H9 (cell line): Measurements from ENCODE around the gene WDR64. TPM values are rescaled to one million over a fixed set of nuclear protein-coding genes. Genes with fewer than 3 reads are reported as not detected.

Experiments used
- DNase-seq: peaks from one replicate; pipeline ENCODE4 v3.0.0-alpha.2; 2017
- H2AFZ ChIP-seq: one replicate; pipeline ENCODE4 v1.6.1; 2013; ENCODE audit warnings: mild to moderate bottlenecking, low read length, control low read depth, moderate library complexity
- H2AK5ac ChIP-seq: 2 replicates; pipeline ENCODE4 v1.6.1; 2013; ENCODE audit warnings: low read length, control low read depth, mixed read lengths; ENCODE audit not compliant: insufficient read length
- H2BK120ac ChIP-seq: one replicate; pipeline ENCODE4 v1.6.1; 2013; ENCODE audit warnings: low read depth, mild to moderate bottlenecking, low read length, control low read depth, inconsistent platforms; ENCODE audit not compliant: poor library complexity, severe bottlenecking
- H2BK12ac ChIP-seq: 2 replicates; pipeline ENCODE4 v1.6.1; 2013; ENCODE audit warnings: low read length, control low read depth, mixed read lengths, low read depth; ENCODE audit not compliant: insufficient read length
- H2BK15ac ChIP-seq: 2 replicates; pipeline ENCODE4 v1.6.1; 2013; ENCODE audit warnings: low read depth, low read length, control low read depth
- H2BK20ac ChIP-seq: one replicate; pipeline ENCODE4 v1.6.1; 2013; ENCODE audit warnings: low read depth, mild to moderate bottlenecking, low read length, control low read depth, inconsistent platforms; ENCODE audit not compliant: poor library complexity, severe bottlenecking
- H2BK5ac ChIP-seq: 2 replicates; pipeline ENCODE4 v1.6.1; 2013; ENCODE audit warnings: low read length, control low read depth, mixed read lengths; ENCODE audit not compliant: insufficient read length
- H3K14ac ChIP-seq: 2 replicates; pipeline ENCODE4 v1.6.1; 2013; ENCODE audit warnings: low read length, control low read depth; ENCODE audit not compliant: insufficient read depth
- H3K18ac ChIP-seq: 2 replicates; pipeline ENCODE4 v1.6.1; 2013; ENCODE audit warnings: low read depth, mild to moderate bottlenecking, mixed read lengths, low read length, control low read depth; ENCODE audit not compliant: insufficient read length
- H3K23ac ChIP-seq: 2 replicates; pipeline ENCODE4 v1.6.1; 2013; ENCODE audit warnings: low read length, control low read depth, mixed read lengths, low read depth; ENCODE audit not compliant: insufficient read length
- H3K23me2 ChIP-seq: 2 replicates; pipeline ENCODE4 v1.6.1; 2013; ENCODE audit warnings: low read depth, mild to moderate bottlenecking, mixed read lengths, low read length, control low read depth; ENCODE audit not compliant: insufficient read length, poor library complexity, severe bottlenecking
- H3K27ac ChIP-seq: 2 replicates; pipeline ENCODE4 v1.5.1; 2013; ENCODE audit warnings: low read length, control low read depth, mixed read lengths, low read depth; ENCODE audit not compliant: insufficient read length
- H3K27me3 ChIP-seq: 2 replicates; pipeline ENCODE4 v1.6.1; 2013; ENCODE audit warnings: low read length, control low read depth, inconsistent platforms; ENCODE audit not compliant: insufficient read depth
- H3K4ac ChIP-seq: 2 replicates; pipeline ENCODE4 v1.6.1; 2013; ENCODE audit warnings: low read depth, mild to moderate bottlenecking, control low read depth, inconsistent platforms, low read length, moderate library complexity
- H3K4me1 ChIP-seq: 2 replicates; pipeline ENCODE4 v1.6.1; 2013; ENCODE audit warnings: low read length, control low read depth, inconsistent platforms; ENCODE audit not compliant: insufficient read depth
- H3K4me2 ChIP-seq: 2 replicates; pipeline ENCODE4 v1.6.1; 2013; ENCODE audit warnings: low read length, control low read depth, mixed read lengths; ENCODE audit not compliant: insufficient read length, insufficient read depth
- H3K56ac ChIP-seq: 2 replicates; pipeline ENCODE4 v1.6.1; 2013; ENCODE audit warnings: low read depth, mild to moderate bottlenecking, mixed read lengths, low read length, control low read depth; ENCODE audit not compliant: insufficient read length
- H3K79me1 ChIP-seq: 2 replicates; pipeline ENCODE4 v1.6.1; 2013; ENCODE audit warnings: low read depth, mild to moderate bottlenecking, moderate library complexity, low read length, control low read depth, inconsistent platforms; ENCODE audit not compliant: insufficient read depth, poor library complexity, severe bottlenecking
- H3K79me2 ChIP-seq: 2 replicates; pipeline ENCODE4 v1.6.1; 2013; ENCODE audit warnings: low read length, control low read depth, inconsistent platforms; ENCODE audit not compliant: insufficient read depth
- H3K9ac ChIP-seq: 2 replicates; pipeline ENCODE4 v1.6.1; 2013; ENCODE audit warnings: low read length, control low read depth, mixed read lengths; ENCODE audit not compliant: insufficient read length; ENCODE audit errors: extremely low read depth
- H3K9me3 ChIP-seq: one replicate; pipeline ENCODE4 v1.6.1; 2013; ENCODE audit warnings: low read depth, low read length, inconsistent platforms; ENCODE audit not compliant: control insufficient read depth
- H3T11ph ChIP-seq: one replicate; pipeline ENCODE4 v1.6.1; 2013; ENCODE audit warnings: mild to moderate bottlenecking, low read length, control low read depth, inconsistent platforms
- H4K20me1 ChIP-seq: one replicate; pipeline ENCODE4 v1.6.1; 2013; ENCODE audit not compliant: control insufficient read depth, insufficient read length, insufficient read depth
- H4K5ac ChIP-seq: 2 replicates; pipeline ENCODE4 v1.6.1; 2013; ENCODE audit warnings: low read depth, mild to moderate bottlenecking, mixed read lengths, low read length, control low read depth; ENCODE audit not compliant: insufficient read length
- H4K8ac ChIP-seq: replicated peaks from 2 replicates; pipeline ENCODE4 v1.6.1; 2013; ENCODE audit warnings: low read length, control low read depth, mixed read lengths, low read depth; ENCODE audit not compliant: insufficient read length
- H4K91ac ChIP-seq: 2 replicates; pipeline ENCODE4 v1.6.1; 2013; ENCODE audit warnings: low read depth, mild to moderate bottlenecking, moderate library complexity, mixed read lengths, low read length, control low read depth; ENCODE audit not compliant: insufficient read length
- H3K27ac Mint-ChIP-seq, 3 experiments: 2 replicates in 2 of 3; 3 replicates in 1 of 3; pipeline ENCODE4 v1.8.0; 2020 to 2021; ENCODE audit warnings: mixed read lengths in 3 of 3, mild to moderate bottlenecking in 1 of 3, moderate library complexity in 1 of 3
- H3K27me3 Mint-ChIP-seq: 2 replicates; pipeline ENCODE4 v1.8.0; 2021; ENCODE audit warnings: low read depth, mild to moderate bottlenecking, moderate library complexity, mixed read lengths
- H3K36me3 Mint-ChIP-seq, 3 experiments: 2 replicates in 2 of 3; 3 replicates in 1 of 3; pipeline ENCODE4 v1.8.0; 2020 to 2021; ENCODE audit warnings: low read depth in 3 of 3, mixed read lengths in 3 of 3; ENCODE audit not compliant: insufficient read depth in 1 of 3
- H3K4me1 Mint-ChIP-seq, 2 experiments: 2 replicates each; pipeline ENCODE4 v1.8.0; 2020; ENCODE audit warnings: mixed read lengths in 2 of 2
- H3K4me3 Mint-ChIP-seq, 2 experiments: 2 replicates in 1 of 2; 3 replicates in 1 of 2; pipeline ENCODE4 v1.8.0; 2020 to 2021; ENCODE audit warnings: mild to moderate bottlenecking in 2 of 2, mixed read lengths in 2 of 2, moderate library complexity in 1 of 2
- H3K9me3 Mint-ChIP-seq, 2 experiments: 2 replicates in 1 of 2; 3 replicates in 1 of 2; pipeline ENCODE4 v1.8.0; 2020; ENCODE audit warnings: mild to moderate bottlenecking in 2 of 2, mixed read lengths in 2 of 2, moderate library complexity in 1 of 2
- CTCF ChIP-seq: fragments of 200-600 bp; sonication (generic); conservative IDR thresholded peaks from 3 replicates; pipeline ENCODE4 v1.8.0; 2021; ENCODE audit warnings: antibody characterized with exemption, mild to moderate bottlenecking
- WGBS: extraction: QIAGEN DNeasy Blood & Tissue Kit; methylation state at CpG from one replicate; pipeline ENCODE4 v1.1.7; 2013; ENCODE audit warnings: missing lambda C conversion rate, low lambda C conversion rate, mixed read lengths; ENCODE audit not compliant: insufficient read length; ENCODE audit errors: extremely low coverage; 5-methylcytosine and 5-hydroxymethylcytosine counted together
- total RNA-seq: library from RNA; stranded (reverse); gene quantifications from 2 replicates; pipeline ENCODE4 v1.2.1, GENCODE V29; 2021

WDR64 gene
- total RNA-seq, 1 experiment from 2014 or later = not detected

GRCh38 chr1:241642593-241642944, 9.5 kb upstream of the WDR64 start:
- H4K8ac ChIP-seq = no peak overlapping the region
- H3K27me3 ChIP-seq = no peaks in the 10 kb centered on the region
- H3K27me3 Mint-ChIP-seq = peaks cover 16% of the 10 kb centered on the region
- no peak for TF ChIP-seq CTCF
- H3K4me3 Mint-ChIP-seq = no peak overlapping the region; a peak in 1 of 5 replicates
- no peak for DNase-seq
- no peak overlapping the region for H3K18ac ChIP-seq
- H3K27ac ChIP-seq = no peak overlapping the region
- H2BK20ac ChIP-seq = no peak overlapping the region
- peaks cover 3% of the 10 kb centered on the region for H3K23me2 ChIP-seq
- H3K4ac ChIP-seq = no peak overlapping the region
- no peaks in the 10 kb centered on the region for H3K9me3 ChIP-seq
- peaks cover 10% of the 10 kb centered on the region; the same call in 1 of the 2 replicates for H3K79me2 ChIP-seq
- no peak overlapping the region for H2BK12ac ChIP-seq
- H4K91ac ChIP-seq = no peak overlapping the region
- no peak overlapping the region for H3K9ac ChIP-seq
- no peak overlapping the region for H3K14ac ChIP-seq
- H3K9me3 Mint-ChIP-seq = peaks cover 13 to 17% of the 10 kb centered on the region in 2 experiments
- H3K4me2 ChIP-seq = no peak overlapping the region
- no peak overlapping the region for H2AFZ ChIP-seq
- H3K36me3 Mint-ChIP-seq = peaks cover 2 to 17% (median 16%) of the 10 kb centered on the region in 3 experiments
- no peaks in the 10 kb centered on the region for H3K79me1 ChIP-seq
- H2AK5ac ChIP-seq = no peak overlapping the region
- peaks cover 17% of the 10 kb centered on the region in 2 experiments for H3K4me1 Mint-ChIP-seq
- no peak overlapping the region for H3K23ac ChIP-seq
- H4K5ac ChIP-seq = no peak overlapping the region
- H2BK15ac ChIP-seq = no peak overlapping the region
- H3K4me1 ChIP-seq = 0 out of 2 replicates have a peak, but pooled peaks cover 2% of the 10 kb centered on the region
- WGBS = no CpG with 5 or more reads among the region's 1 CpG
- no peaks in the 10 kb centered on the region for H4K20me1 ChIP-seq
- H3K27ac Mint-ChIP-seq = no peak overlapping the region
- H2BK120ac ChIP-seq = no peak overlapping the region
- no peak overlapping the region for H3T11ph ChIP-seq
- H3K56ac ChIP-seq = no peak overlapping the region
- H2BK5ac ChIP-seq = no peak overlapping the region
